ENCODE measurements around the gene PIGX. TPM values are rescaled to one million over a fixed set of nuclear protein-coding genes. Genes with fewer than 3 reads are reported as not detected.

The PIGX gene
- total and polyA plus RNA-seq, 2 of the 4 experiments (the other 2 are of a cell fraction), result 9.4 to 14.5 TPM

GRCh38 chr3:196694941-196695848 lies 17.0 kb upstream of the PIGX start:
- H2AK5ac ChIP-seq (ENCODE audit: low read depth, low read length), result no peak overlapping the region; the same call in 1 of the 2 replicates
- no peaks in the 10 kb centered on the region for H3K9me1 ChIP-seq (ENCODE audit: insufficient read depth, low read length)
- H3K27me3 ChIP-seq (ENCODE audit: control insufficient read depth, insufficient read depth, low read length), result peaks cover 7% of the 10 kb centered on the region
- DNase-seq (no peak), ATAC-seq (ENCODE audit: low read depth) (no peak)
- no peak overlapping the region for H3K56ac ChIP-seq (ENCODE audit: extremely low read depth, insufficient read depth, low read length)
- H2AFZ ChIP-seq (replicated peaks; ENCODE audit: low read length, poor library complexity), result no peak overlapping the region
- no peak overlapping the region for H3K18ac ChIP-seq (ENCODE audit: low read depth, low read length)
- no peak overlapping the region for H2BK120ac ChIP-seq (ENCODE audit: low read depth, low read length)
- no peak overlapping the region for H3K23ac ChIP-seq (ENCODE audit: low read depth, low read length)
- no peak overlapping the region for H3K14ac ChIP-seq (replicated peaks; ENCODE audit: low read depth, low read length)
- no peak overlapping the region for H2BK15ac ChIP-seq (ENCODE audit: low read depth, low read length)
- intact Hi-C loops (cut with micrococcal nuclease), result no loop called here
- peak overlapping the region; percentile 87 for H2BK5ac ChIP-seq (ENCODE audit: low read depth, low read length, poor library complexity, severe bottlenecking)
- H4K5ac ChIP-seq (ENCODE audit: low read depth, low read length), result no peak overlapping the region
- TF ChIP-seq SMC3 (IDR thresholded peaks at IDR 0.05; ENCODE audit: low read depth, low read length) (no peak), BHLHE40 (IDR thresholded peaks at IDR 0.05; ENCODE audit: low read depth, low read length) (no peak), CTCF (conservative IDR thresholded peaks at IDR 0.05; ENCODE audit: low read depth, low read length) (no peak), FOS (IDR thresholded peaks at IDR 0.05; ENCODE audit: low read depth, low read length) (no peak), RAD21 (IDR thresholded peaks at IDR 0.05; ENCODE audit: low read length) (no peak), RFX5 (IDR thresholded peaks at IDR 0.05; ENCODE audit: low read depth, low read length) (no peak)
- H4K20me1 ChIP-seq (ENCODE audit: insufficient read depth, low read length), result no peaks in the 10 kb centered on the region
- no peak overlapping the region for H4K91ac ChIP-seq (ENCODE audit: insufficient read depth, low read depth, low read length)
- no peaks in the 10 kb centered on the region for H3K9me3 ChIP-seq (ENCODE audit: control insufficient read depth, insufficient read depth, low read length)
- no peaks in the 10 kb centered on the region for H3K79me1 ChIP-seq (ENCODE audit: low read depth in 1 of 2, low read length in 2 of 2)
- H3K4me2 ChIP-seq (ENCODE audit: low read depth, low read length), result no peak overlapping the region
- WGBS, 2 experiments (ENCODE audit: extremely low coverage in 2 of 2, insufficient read length in 1 of 2), result 92% methylated on average over 2 of the region's 17 CpGs; no CpG with 5 or more reads in 1 of the 2 experiments
- CTCF ChIA-PET, result no interaction called here
- dilution Hi-C loops (cut with HindIII; ENCODE audit: low sequenced_read_pairs, unreplicated experiment), result no loop called here
- no peak overlapping the region for H4K8ac ChIP-seq (ENCODE audit: low read depth in 2 of 2, low read length in 2 of 2)
- no peak overlapping the region for H3K4ac ChIP-seq (ENCODE audit: low read depth, low read length)
- no peak overlapping the region for H3K27ac ChIP-seq (ENCODE audit: insufficient read depth, low read length)
- in situ Hi-C loops (cut with MboI; ENCODE audit: low sequenced_read_pairs), result no loop called here
- no peak overlapping the region for H3K4me3 ChIP-seq (ENCODE audit: insufficient read depth, low read depth, low read length)
- H3K9ac ChIP-seq (ENCODE audit: low read depth, low read length), result no peak overlapping the region
- no peaks in the 10 kb centered on the region for H3K36me3 ChIP-seq (ENCODE audit: control insufficient read depth, insufficient read depth, low read length)
- H2AK9ac ChIP-seq (replicated peaks; ENCODE audit: low read depth, low read length, poor library complexity), result no peak overlapping the region
- POLR2A ChIA-PET (ENCODE audit: unreplicated experiment), result no interaction called here
- no peak overlapping the region for H2BK20ac ChIP-seq (ENCODE audit: low read depth, low read length)
- no TSS peak for BruUV-seq (replicated peaks)
- 0 out of 2 replicates have a peak, but pooled peaks cover 1% of the 10 kb centered on the region for H3K4me1 ChIP-seq (ENCODE audit: control insufficient read depth, insufficient read depth, low read length)
